ENCODE measurements around the gene MATR3.
"Not testable (repeated sequence)": the region's sequence is repeated elsewhere in the genome, so short reads cannot be mapped to it uniquely, and the experiment has no call there.

Gene MATR3, protein sequence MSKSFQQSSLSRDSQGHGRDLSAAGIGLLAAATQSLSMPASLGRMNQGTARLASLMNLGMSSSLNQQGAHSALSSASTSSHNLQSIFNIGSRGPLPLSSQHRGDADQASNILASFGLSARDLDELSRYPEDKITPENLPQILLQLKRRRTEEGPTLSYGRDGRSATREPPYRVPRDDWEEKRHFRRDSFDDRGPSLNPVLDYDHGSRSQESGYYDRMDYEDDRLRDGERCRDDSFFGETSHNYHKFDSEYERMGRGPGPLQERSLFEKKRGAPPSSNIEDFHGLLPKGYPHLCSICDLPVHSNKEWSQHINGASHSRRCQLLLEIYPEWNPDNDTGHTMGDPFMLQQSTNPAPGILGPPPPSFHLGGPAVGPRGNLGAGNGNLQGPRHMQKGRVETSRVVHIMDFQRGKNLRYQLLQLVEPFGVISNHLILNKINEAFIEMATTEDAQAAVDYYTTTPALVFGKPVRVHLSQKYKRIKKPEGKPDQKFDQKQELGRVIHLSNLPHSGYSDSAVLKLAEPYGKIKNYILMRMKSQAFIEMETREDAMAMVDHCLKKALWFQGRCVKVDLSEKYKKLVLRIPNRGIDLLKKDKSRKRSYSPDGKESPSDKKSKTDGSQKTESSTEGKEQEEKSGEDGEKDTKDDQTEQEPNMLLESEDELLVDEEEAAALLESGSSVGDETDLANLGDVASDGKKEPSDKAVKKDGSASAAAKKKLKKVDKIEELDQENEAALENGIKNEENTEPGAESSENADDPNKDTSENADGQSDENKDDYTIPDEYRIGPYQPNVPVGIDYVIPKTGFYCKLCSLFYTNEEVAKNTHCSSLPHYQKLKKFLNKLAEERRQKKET

GRCh38 chr5:139293507-139294373 lies at the start of gene MATR3:
Gene MATR3, plus strand, starts transcription at chr5:139293740. Its CDS starts 13,676 bp downstream, at chr5:139307416.
- DNase-seq (ENCODE audit: low read depth) = peak; percentile 90

GRCh38 chr5:139245637-139246339 lies 47.8 kb upstream of the MATR3 start:
- DNase-seq (ENCODE audit: low read depth) = no peak

GRCh38 chr5:139246394-139246793 lies 47.1 kb upstream of the MATR3 start:
- peak; percentile 39 for DNase-seq (ENCODE audit: low read depth)

DNA sequence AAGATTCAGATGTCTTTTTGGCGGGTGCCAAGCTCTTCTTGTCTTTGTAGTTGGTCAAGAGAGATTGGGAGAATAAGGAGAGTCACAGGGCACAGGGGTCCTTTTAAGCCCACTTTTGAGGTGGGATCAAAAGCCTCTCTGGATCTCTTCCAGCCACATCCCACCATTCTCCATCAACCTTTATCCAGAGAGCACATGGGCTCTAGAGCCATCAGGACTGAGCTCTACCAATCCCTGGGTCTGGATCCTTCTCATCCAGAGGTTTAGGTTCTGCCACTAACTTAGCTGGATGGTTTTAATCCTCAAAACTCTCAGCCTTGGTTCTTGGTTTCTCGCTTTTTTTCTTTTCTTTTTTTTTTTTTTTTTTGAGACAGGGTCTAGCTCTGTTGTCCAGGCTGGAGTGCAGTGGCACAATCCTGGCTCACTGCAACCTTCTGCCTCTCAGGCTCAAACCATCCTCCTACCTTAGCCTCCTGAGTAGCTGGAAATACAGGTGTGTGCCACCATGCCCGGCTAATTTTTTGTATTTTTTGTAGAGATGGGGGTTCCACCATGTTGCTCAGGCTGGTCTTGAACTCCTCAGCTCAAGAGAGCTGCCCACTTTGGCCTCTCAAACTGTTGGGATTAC lies 44.6 kb upstream of the MATR3 start:
- DNase-seq (ENCODE audit: low read depth) = no peak

DNA sequence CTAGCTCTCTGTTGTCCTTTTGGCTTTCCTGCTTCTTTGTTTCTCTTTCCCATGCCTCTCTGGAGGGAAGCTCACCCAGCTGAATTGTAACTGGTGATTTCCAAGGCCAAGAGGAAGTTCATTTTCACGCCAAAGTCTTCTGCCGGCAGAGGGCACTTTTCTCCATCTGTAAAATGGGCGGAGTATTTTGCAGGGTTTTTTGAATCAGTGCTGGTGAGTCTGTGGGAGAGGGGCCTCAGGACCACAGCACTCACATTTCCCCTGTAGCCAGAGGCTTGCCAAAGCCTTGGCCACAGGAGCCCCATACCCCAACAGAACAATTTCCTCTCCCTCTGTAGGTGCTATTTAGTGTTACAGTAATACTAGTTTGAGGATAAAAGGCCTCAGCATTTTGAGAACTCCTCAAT lies 42.3 kb upstream of the MATR3 start:
- DNase-seq (ENCODE audit: low read depth) = no peak

GRCh38 chr5:139251695-139252288 lies 41.7 kb upstream of the MATR3 start:
- no peak for DNase-seq (ENCODE audit: low read depth)

DNA sequence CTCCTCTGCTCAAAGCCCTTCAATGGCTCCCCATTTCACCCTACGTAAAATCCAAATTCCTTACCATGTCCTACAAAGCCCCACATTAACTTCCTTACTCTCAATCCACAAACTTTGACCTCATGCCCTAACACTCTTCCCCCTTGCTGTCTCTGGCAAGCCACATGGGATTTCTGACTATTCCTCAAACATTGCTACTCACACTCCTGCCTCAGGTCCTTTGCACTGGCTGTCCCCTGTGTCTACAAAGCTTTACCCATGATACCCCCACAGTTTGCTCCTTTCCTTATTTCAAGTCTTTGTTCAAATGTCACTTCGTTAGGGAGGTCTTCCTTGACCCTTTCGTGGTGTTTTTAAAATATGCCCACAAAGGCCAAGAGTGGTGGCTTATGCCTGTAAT lies 40.4 kb upstream of the MATR3 start:
- DNase-seq (ENCODE audit: low read depth) = no peak

DNA sequence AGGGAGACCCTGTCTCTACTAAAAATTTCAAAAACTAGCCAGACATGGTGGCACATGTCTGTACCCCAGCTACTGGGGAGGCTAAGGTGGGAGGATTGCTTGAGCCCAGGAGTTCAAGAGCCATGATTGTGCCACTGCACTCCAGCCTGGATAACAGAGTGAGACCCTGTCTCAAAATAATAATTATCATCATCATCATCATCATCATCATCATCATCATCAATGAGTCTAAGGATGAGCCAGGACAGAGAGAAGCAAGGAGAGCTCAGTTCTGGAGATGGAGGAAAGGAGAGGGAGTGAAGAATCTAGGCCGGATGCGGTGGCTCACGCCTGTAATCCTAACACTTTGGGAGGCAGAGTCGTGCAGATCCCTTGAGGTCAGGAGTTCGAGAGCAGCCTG lies 36.7 kb upstream of the MATR3 start:
- no peak for DNase-seq (ENCODE audit: low read depth)

- DNase-seq (ENCODE audit: low read depth) = no peak
Observed at GRCh38 chr5:139262059-139262741, 31.3 kb upstream of the MATR3 start.

DNA sequence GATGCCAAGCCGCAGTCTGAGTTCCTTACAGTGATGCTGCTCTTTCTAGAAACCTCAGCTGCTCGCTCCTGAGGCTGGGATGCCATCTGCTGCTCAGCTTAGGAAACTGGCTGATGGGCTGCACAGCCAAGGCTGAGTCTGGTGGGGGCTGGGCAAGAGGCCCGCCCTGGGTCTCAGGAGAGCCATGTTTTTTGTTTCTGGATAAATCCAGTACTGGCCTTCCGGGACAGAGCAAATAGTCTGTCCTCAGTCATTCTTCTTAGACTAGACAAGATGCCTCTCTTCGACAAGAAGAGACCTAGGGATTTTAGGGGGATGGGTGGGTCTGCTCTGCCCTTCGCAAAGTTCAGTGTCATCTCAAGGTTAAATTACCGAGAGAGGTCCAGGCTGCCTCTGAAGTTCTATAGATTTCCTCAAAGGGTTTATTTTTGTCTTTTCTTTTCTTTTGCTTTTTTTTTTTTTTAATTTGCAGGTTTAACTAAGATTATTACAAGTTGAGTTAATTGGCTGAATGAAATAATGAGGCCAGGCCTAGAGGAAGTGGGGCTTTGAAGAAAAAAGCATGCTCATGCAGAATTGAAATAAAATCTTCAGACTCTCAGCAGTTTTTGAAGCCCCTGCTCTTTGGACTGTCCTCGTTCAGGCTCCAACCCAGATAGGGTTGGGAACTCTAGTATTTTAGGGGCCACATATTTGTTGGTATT lies 30.6 kb upstream of the MATR3 start:
- peak; percentile 33 for DNase-seq (ENCODE audit: low read depth)

DNA sequence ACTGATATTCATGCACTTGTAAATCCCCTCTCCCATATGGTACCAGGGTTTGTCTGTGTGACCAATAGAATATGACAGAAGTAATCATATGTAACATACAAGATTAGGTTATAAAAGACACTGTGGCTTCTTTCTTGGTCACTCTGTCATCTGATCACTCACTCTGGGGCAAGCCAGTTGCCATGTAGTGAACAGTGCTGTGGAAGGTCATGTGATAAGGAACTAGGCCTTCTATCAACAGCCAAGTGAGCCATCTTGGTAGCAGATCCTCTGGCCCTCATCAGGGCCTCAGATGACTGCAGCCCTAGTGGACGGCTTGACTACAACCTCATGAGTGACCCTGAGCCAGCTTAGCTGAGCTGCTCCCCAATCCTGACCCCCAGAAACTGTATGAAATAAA lies 30.0 kb upstream of the MATR3 start:
- DNase-seq (ENCODE audit: low read depth) = no peak

GRCh38 chr5:139263946-139264345 lies 29.6 kb upstream of the MATR3 start:
- DNase-seq (ENCODE audit: low read depth) = no peak

GRCh38 chr5:139265001-139265400 lies 28.5 kb upstream of the MATR3 start:
- no peak for DNase-seq (ENCODE audit: low read depth)

GRCh38 chr5:139266236-139266635 lies 27.3 kb upstream of the MATR3 start:
- no peak for DNase-seq (ENCODE audit: low read depth)

- no peak for DNase-seq (ENCODE audit: low read depth)
Observed at GRCh38 chr5:139267481-139267880, 26.1 kb upstream of the MATR3 start.

DNA sequence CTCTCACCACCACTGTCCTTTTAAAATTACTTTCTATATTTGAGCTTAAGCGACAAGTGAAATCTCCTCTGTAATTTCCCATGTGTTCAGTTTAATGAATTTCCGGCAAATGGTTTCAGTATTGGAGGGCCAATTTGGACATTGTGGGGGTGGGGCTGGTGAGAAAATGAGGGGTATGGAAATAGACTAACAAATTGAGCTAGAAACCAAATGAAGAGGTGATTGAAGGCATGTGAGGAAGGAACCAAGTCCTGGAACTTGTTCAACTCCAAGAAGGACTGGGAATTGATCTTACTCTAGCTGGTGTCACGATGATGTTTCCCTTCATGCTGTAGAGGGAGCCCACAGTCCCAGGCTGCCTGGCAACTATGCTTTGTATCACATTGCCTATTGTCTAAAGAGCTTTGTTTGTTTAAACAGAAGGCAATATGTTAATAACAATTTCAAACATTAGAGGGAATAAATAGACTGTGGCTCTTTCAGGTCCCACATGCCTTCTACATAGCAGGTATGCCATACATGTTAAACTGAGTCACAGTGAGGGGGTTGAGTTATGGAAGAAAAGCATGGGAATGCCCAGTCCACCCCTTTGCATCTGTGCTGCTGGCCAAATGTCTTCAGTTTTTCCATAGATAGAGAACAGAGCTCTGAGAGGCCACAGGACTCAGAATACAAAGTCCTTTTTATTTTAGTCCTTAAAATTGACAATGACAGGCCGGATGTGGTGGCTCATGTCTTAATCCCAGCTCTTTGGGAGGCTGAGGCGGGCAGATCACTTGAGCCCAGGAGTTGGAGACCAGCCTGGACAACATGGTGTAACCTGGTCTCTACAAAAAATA lies 25.0 kb upstream of the MATR3 start:
- DNase-seq (ENCODE audit: low read depth) = no peak

- DNase-seq (ENCODE audit: low read depth) = not testable (repeated sequence)
Observed at GRCh38 chr5:139270718-139271117, 22.8 kb upstream of the MATR3 start.

- DNase-seq (ENCODE audit: low read depth) = no peak
Observed at GRCh38 chr5:139271201-139272027, 22.1 kb upstream of the MATR3 start.

Data from activated T-helper 9 cell treated with anti-CD3 and anti-CD28 coated beads, Interleukin-2, amount 50 U/mL, for 16 hours (primary cell).